ENCODE data around the gene FYB2.

Gene FYB2

DNA sequence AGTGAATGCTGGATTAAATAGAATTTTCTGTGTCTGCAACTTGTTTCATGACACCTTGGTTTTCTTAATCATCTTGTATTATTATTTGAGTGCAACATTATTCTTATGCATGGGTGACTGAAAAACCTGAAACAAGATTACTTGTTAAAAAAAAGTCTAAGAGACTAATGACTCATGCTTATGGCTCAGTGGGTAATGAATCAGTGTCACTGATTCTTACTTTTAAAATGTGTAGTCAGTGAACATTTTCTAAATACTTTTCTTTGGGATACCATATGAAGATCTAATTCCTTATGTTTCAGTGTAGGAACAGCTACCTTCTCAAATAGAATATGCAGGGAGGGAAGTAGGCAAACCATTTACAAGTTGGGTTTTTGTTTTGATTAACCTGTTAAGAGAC, 108.6 kb downstream of the FYB2 start:
- TF ChIP-seq, protein P1, sequence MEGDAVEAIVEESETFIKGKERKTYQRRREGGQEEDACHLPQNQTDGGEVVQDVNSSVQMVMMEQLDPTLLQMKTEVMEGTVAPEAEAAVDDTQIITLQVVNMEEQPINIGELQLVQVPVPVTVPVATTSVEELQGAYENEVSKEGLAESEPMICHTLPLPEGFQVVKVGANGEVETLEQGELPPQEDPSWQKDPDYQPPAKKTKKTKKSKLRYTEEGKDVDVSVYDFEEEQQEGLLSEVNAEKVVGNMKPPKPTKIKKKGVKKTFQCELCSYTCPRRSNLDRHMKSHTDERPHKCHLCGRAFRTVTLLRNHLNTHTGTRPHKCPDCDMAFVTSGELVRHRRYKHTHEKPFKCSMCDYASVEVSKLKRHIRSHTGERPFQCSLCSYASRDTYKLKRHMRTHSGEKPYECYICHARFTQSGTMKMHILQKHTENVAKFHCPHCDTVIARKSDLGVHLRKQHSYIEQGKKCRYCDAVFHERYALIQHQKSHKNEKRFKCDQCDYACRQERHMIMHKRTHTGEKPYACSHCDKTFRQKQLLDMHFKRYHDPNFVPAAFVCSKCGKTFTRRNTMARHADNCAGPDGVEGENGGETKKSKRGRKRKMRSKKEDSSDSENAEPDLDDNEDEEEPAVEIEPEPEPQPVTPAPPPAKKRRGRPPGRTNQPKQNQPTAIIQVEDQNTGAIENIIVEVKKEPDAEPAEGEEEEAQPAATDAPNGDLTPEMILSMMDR (conservative IDR thresholded peaks at IDR 0.05; ENCODE audit: low read depth, low read length), result no peak
- no peak overlapping the region for H3K4me3 ChIP-seq (IDR thresholded peaks at IDR 0.05; ENCODE audit: insufficient read depth, low read depth, low read length)
- H3K79me2 ChIP-seq (ENCODE audit: insufficient read depth, low read depth), result no peaks in the 10 kb centered on the region
- H3K36me3 ChIP-seq (ENCODE audit: insufficient read depth), result no peaks in the 10 kb centered on the region
- no peak overlapping the region for H2AFZ ChIP-seq (ENCODE audit: low read depth)
- no peaks in the 10 kb centered on the region for H3K27me3 ChIP-seq (ENCODE audit: insufficient read depth, low read depth)
- H3K27ac ChIP-seq, result no peak overlapping the region
- no peak overlapping the region for H3K4me2 ChIP-seq
- H3K4me1 ChIP-seq (ENCODE audit: low read depth, poor library complexity, severe bottlenecking), result peaks cover 11% of the 10 kb centered on the region
- no peaks in the 10 kb centered on the region for H4K20me1 ChIP-seq (ENCODE audit: insufficient read depth)
- no peak overlapping the region for H3K9ac ChIP-seq

DNA sequence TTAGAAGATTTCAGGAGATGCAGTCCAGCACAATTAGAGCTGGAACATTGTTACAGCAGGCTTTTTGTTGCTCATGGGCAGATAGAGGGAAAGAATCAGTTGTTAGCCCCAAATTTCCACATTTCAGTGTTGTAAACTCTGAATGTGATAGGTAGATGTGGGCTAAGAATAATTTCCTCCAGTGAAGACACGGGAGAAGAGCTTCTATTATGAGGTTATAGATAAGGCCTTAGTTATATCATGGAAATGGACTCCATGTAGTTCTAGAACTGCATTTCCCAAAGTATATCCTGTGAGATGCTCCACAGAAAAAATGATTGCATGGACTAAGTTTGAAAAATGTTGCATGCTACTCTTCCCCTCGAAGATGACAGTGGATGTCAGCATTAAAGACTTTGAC, 109.2 kb downstream of the FYB2 start:
- H4K20me1 ChIP-seq (ENCODE audit: insufficient read depth), result no peaks in the 10 kb centered on the region
- no peak overlapping the region for H3K4me3 ChIP-seq (IDR thresholded peaks at IDR 0.05; ENCODE audit: insufficient read depth, low read depth, low read length)
- no peak overlapping the region for H3K27ac ChIP-seq
- no peak overlapping the region for H2AFZ ChIP-seq (ENCODE audit: low read depth)
- H3K4me2 ChIP-seq, result no peak overlapping the region
- H3K4me1 ChIP-seq (ENCODE audit: low read depth, poor library complexity, severe bottlenecking), result peaks cover 11% of the 10 kb centered on the region
- no peak overlapping the region for H3K9ac ChIP-seq
- no peaks in the 10 kb centered on the region for H3K27me3 ChIP-seq (ENCODE audit: insufficient read depth, low read depth)
- H3K79me2 ChIP-seq (ENCODE audit: insufficient read depth, low read depth), result no peaks in the 10 kb centered on the region
- H3K36me3 ChIP-seq (ENCODE audit: insufficient read depth), result no peaks in the 10 kb centered on the region
- TF ChIP-seq, protein P1 (conservative IDR thresholded peaks at IDR 0.05; ENCODE audit: low read depth, low read length), result no peak

DNA sequence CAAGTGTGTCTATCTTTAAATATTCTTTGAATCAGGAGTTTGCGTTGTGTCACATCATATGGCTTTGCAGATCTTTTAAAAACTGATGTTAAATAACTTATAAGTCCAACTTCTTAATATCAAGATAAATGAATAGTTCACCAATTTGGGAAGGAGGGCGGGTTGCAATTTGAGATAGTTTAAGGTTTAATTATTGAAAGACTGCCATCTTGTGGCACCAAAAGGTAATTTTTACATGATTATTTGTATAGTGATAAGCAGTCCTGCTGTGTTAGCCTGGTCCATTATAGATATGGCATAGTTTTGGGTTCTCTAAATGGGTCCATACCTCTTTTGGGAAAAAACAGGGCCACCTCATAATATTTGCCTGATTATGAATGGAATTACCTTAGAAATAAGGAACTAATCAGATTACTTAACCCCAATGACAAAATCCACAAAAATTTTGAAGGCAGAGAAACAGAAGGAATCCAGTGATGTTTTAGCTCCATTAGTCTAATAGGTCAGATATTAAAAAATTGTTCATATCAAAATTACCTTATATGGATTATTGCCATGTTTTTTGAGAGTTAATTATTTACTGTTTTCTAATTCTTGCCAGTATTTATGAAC, 109.8 kb downstream of the FYB2 start:
- Histone ChIP-seq H3K79me2 (ENCODE audit: insufficient read depth, low read depth) (no peaks in the 10 kb centered on the region), H3K4me2 (no peak overlapping the region), H4K20me1 (ENCODE audit: insufficient read depth) (no peaks in the 10 kb centered on the region), H3K27me3 (ENCODE audit: insufficient read depth, low read depth) (no peaks in the 10 kb centered on the region), H3K27ac (no peak overlapping the region), H3K36me3 (ENCODE audit: insufficient read depth) (no peaks in the 10 kb centered on the region), H2AFZ (ENCODE audit: low read depth) (no peak overlapping the region), H3K4me1 (ENCODE audit: low read depth, poor library complexity, severe bottlenecking) (peaks cover 11% of the 10 kb centered on the region), H3K4me3 (IDR thresholded peaks at IDR 0.05; ENCODE audit: insufficient read depth, low read depth, low read length) (no peak overlapping the region), H3K9ac (no peak overlapping the region)
- TF ChIP-seq, protein P1 (conservative IDR thresholded peaks at IDR 0.05; ENCODE audit: low read depth, low read length), result peak; percentile 60

DNA sequence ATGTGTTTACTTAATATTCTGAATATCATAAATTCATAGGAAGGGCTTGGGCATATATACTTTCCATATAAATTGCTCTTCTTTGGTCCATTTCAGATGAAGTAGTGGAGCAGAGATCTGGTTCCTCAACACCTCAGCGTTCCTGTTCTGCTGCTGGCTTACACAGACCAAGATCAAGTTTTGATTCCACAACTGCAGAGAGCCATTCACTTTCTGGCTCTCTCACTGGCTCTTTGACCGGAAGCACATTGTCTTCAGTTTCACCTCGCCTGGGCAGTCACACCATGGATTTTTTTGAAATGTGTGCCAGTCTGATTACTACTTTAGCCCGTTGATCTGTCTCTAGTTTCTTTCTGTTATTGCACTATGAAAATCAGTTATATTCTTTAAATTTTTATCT, 111.8 kb downstream of the FYB2 start:
- H3K9ac ChIP-seq, result no peak overlapping the region
- TF ChIP-seq, protein P1 (conservative IDR thresholded peaks at IDR 0.05; ENCODE audit: low read depth, low read length), result no peak
- no peak overlapping the region for H3K27ac ChIP-seq
- no peak overlapping the region for H3K4me3 ChIP-seq (IDR thresholded peaks at IDR 0.05; ENCODE audit: insufficient read depth, low read depth, low read length)
- no peaks in the 10 kb centered on the region for H3K27me3 ChIP-seq (ENCODE audit: insufficient read depth, low read depth)
- H3K4me2 ChIP-seq, result no peak overlapping the region
- H3K36me3 ChIP-seq (ENCODE audit: insufficient read depth), result no peaks in the 10 kb centered on the region
- no peaks in the 10 kb centered on the region for H4K20me1 ChIP-seq (ENCODE audit: insufficient read depth)
- no peak overlapping the region for H2AFZ ChIP-seq (ENCODE audit: low read depth)
- H3K79me2 ChIP-seq (ENCODE audit: insufficient read depth, low read depth), result no peaks in the 10 kb centered on the region
- peaks cover 11% of the 10 kb centered on the region for H3K4me1 ChIP-seq (ENCODE audit: low read depth, poor library complexity, severe bottlenecking)

Measured in KMS-11 (cell line).